22Rv1 (cell line): ENCODE results near the gene GDF9.
A peak's percentile ranks its signal among the peaks of the same experiment; 100 is the strongest.

Source experiments
- H3K27ac ChIP-seq: fragments of 450-650 bp; 2 replicates; pipeline ENCODE4 v1.5.1; 2017
- ZFX ChIP-seq: fragments of 450-650 bp; IDR thresholded peaks from 2 replicates; pipeline ENCODE4 v1.6.1; 2017; ENCODE audit warnings: antibody characterized with exemption, borderline replicate concordance
- TF ChIP-seq, protein P1 (sequence below): fragments of 450-650 bp; IDR thresholded peaks from 2 replicates; pipeline ENCODE4 v1.5.1; 2017; ENCODE audit warnings: mild to moderate bottlenecking

GDF9 gene

DNA sequence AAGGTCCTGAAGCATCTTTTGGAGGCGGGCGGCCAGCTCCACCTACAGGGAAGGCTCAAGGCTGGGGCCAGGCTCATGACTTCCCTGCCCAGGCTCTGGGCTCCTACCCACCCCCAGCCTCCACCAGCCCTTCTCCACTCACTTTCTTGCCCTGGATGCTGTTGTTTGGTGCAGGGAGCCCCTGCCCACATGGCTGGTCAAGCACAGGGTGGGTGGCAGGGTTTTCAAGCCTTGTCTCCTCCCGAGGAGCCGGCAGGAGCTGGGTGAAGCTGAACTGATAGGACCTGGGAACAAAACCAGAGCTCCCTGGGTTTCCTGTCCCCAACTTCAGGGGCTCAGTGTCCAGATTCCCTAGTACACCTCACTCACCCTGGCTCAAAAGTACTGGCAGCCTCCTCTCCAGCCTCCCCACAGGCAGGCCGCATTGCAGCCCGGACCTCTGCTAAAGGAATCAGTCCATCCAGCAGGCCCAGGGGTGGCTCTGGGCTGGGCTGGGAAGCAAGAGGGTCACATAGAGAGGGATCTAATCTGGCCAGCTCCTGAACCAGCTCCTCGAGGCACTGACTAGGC lies 42.7 kb downstream of the GDF9 start:
- TF ChIP-seq, protein P1, sequence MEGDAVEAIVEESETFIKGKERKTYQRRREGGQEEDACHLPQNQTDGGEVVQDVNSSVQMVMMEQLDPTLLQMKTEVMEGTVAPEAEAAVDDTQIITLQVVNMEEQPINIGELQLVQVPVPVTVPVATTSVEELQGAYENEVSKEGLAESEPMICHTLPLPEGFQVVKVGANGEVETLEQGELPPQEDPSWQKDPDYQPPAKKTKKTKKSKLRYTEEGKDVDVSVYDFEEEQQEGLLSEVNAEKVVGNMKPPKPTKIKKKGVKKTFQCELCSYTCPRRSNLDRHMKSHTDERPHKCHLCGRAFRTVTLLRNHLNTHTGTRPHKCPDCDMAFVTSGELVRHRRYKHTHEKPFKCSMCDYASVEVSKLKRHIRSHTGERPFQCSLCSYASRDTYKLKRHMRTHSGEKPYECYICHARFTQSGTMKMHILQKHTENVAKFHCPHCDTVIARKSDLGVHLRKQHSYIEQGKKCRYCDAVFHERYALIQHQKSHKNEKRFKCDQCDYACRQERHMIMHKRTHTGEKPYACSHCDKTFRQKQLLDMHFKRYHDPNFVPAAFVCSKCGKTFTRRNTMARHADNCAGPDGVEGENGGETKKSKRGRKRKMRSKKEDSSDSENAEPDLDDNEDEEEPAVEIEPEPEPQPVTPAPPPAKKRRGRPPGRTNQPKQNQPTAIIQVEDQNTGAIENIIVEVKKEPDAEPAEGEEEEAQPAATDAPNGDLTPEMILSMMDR: no peak
- TF ChIP-seq ZFX: no peak
- H3K27ac ChIP-seq: no peak overlapping the region

DNA sequence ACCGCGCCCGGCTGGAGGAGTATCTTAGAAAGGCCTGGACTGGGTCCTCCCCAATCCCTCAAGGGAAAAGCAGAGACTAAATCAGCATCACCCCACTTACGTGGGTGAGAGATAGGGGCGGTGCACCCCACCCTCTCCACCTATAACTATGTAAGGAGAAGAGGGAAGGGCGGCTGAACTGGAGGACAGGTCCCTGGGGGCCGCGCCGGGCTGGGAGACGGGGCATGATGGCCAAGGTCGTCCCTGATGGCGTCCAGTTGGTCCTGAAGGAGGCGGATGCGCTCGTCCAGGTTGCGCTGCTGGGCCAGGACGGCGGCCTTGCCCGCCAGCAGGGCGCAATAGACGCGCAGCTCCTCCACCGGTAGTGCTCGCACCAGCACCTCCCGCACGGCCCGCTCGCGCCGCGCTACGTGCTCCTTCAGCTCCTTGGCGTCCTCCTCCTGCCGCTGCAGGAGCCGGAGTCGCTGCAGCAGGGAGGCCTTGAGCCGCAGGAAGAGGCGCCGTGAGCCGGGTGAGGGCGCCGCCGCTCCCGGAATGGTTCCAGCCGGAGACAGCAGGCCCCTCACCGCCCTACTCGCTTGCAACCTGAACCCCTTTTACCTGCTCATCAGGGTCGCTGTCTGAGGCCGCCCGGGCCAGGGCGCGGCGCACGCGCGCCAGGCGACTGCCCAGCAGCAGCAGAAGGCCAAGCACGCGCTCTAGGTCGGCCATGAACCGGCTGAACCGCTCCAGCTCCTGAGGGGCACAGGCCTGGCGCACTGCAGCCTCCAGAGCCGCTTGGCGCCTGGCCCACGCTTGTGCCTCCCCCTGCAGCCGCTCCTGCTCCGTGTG lies 43.4 kb downstream of the GDF9 start:
- TF ChIP-seq, protein P1: no peak
- H3K27ac ChIP-seq: no peak overlapping the region

DNA sequence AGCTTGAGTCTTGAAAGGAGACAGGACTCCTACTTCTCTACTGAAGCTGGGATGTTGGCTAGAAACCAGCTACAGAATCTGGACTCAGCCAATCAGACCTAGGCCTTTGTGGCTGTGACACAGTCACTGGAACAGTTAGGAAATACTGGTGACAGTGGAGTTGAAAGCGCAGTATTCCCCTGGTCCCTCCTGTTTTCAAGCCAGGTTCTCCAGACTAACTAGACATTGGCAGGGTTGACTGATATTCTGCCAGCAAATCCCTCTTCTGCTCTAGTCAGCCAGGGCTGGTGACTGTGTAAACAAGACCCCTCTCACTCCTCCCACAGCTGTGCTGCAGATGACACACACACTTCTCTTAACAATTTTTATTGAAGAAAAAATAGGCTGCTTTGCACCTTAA lies 44.5 kb downstream of the GDF9 start:
- TF ChIP-seq, protein P1: no peak
- TF ChIP-seq ZFX: no peak
- H3K27ac ChIP-seq: no peak overlapping the region

DNA sequence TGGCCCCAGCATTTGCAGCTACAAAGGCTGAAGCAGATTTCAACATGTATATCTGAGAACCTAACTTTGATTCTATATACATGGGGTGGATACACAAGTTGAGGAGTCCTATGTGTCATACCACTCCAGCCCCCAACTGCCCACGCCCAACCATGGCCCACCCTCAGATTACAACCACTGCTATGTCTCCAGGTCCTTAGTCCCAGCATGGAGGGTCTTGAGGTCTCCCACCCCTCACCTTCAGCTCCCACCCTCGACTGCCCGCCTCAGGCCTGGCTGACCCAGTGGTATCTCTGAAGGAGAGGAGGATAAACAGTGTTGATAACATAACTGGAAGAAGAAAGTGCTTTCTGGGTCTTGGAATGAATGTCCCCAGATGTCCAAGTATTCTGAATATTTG lies 44.9 kb downstream of the GDF9 start:
- TF ChIP-seq, protein P1: no peak
- no peak for TF ChIP-seq ZFX
- no peak overlapping the region for H3K27ac ChIP-seq

DNA sequence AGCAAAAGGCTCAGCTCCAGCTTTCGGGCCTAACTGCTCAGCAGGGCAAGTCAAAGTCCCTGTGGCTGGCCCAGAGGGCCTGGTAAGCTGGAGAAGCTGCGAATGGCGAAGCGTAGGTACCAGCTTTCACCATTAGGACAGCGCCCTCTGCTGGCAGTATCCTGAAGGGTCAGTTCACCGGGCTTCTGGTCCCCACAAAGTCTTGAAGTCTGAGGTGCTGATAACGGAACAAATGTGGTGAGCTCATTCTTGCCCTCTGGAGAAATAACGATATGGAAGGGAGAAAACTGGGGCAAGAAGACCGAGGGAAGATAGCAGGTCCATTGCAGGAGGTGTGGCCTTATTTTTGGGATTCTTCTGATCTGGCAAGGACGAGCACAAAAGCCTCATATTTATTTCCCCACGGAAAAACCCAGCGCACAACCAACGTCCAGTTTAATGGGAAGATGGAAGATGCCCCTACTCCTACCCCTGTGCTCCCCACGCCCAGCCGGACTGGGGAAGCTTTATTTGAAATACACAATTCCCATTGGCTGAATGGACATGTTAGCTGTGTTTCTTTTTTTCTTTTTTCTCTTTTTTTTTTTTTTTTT lies 46.0 kb downstream of the GDF9 start:
- H3K27ac ChIP-seq: no peak overlapping the region
- TF ChIP-seq, protein P1: peak; percentile 93
- no peak for TF ChIP-seq ZFX

DNA sequence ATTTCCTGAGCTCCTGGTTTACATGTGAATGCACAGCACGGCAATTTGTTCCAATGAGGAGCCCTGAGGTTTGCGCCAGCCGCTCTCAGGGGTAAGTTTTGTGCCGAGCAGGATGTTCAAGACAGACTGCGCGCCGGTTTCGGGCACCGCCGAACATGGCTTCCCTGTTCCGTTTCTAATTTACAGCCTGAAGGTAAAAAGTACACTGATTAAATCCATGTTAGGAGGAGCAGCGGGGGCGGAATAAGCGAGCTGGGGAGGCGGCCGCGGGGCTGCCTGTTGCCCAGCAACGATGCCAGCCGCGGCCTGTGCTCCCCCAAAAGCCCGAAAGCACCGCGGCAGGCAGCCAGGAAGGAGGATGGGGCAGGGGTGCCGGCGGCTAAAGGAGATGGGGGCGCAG lies 46.8 kb downstream of the GDF9 start:
- TF ChIP-seq ZFX: no peak
- TF ChIP-seq, protein P1: no peak

DNA sequence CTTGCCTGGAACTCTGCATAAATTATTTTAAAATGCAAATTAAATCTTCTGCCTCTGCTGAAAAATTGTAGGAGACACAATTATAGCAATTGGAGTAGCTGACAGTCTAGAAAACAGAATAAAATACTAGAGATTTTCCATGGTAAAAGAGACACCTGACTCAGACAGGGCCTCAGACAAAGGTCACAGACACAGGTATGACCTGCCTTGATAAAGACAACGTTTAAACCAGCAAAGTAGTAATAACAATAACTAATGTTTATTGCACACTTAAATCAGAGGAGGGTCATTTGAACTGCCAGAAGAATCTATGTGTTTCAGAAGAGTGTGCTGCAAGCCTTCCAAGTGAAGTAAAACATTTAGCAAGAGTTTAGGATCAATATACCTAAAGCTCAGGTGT lies 49.3 kb downstream of the GDF9 start:
- no peak overlapping the region for H3K27ac ChIP-seq
- TF ChIP-seq ZFX: no peak
- TF ChIP-seq, protein P1: no peak

More for the DNA sequence above, 46.8 kb downstream of the GDF9 start:
- H3K27ac ChIP-seq: no peak overlapping the region
